ENCODE data around the gene UPF2. TPM values are rescaled to one million over a fixed set of nuclear protein-coding genes. Genes with fewer than 3 reads are reported as not detected.

The UPF2 gene
- total and polyA plus RNA-seq, 2 of the 4 experiments (the other 2 are of a cell fraction): 9.2 to 14.3 TPM

DNA sequence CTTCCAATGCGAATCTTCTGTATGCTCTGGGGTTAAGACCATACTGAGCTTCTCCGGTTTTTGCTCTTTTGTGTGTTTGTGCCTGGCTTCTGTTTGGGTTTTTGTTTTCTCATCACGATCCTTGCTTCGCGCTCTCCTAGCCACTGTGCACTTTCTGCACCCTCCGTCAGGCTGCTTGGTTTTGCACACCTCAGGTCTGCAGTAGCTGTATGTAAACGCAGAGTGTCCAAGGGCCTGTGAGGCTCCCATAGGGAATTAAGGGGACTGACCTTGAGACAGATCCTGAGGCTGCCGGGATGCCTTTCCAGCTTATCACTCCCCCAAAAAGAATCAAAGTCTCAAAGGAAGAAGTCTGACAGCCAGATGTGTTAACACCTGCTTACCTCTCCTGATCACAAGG lies 124.2 kb downstream of the UPF2 start:
- no peaks in the 10 kb centered on the region for H3K79me1 ChIP-seq (ENCODE audit: low read depth in 1 of 2, low read length in 2 of 2)
- WGBS, 2 experiments (ENCODE audit: extremely low coverage in 2 of 2, insufficient read length in 1 of 2): 78% methylated on average over 3 of the region's 8 CpGs; no CpG with 5 or more reads in 1 of the 2 experiments
- in situ Hi-C loops (cut with MboI; ENCODE audit: low sequenced_read_pairs): no loop called here
- H2BK20ac ChIP-seq (ENCODE audit: low read depth, low read length): no peak overlapping the region
- ChIA-PET CTCF (interaction anchor here (1.0 kb wide), 1 partner anchor 24 kb away, joined by 5 read pairs; no protein-coding TSS in a partner anchor), POLR2A (ENCODE audit: unreplicated experiment) (no interaction called here)
- BruUV-seq (replicated peaks): no TSS peak
- no peak overlapping the region for H2BK120ac ChIP-seq (ENCODE audit: low read depth, low read length)
- TF ChIP-seq SMC3 (IDR thresholded peaks at IDR 0.05; ENCODE audit: low read depth, low read length) (no peak), RCOR1 (IDR thresholded peaks at IDR 0.05; ENCODE audit: insufficient replicate concordance, low read length) (no peak), POLR2A (IDR thresholded peaks at IDR 0.05; ENCODE audit: low read depth, low read length) (no peak), CEBPB (IDR thresholded peaks at IDR 0.05; ENCODE audit: low read depth, low read length) (no peak), RAD21 (IDR thresholded peaks at IDR 0.05; ENCODE audit: low read length) (no peak), FOS (IDR thresholded peaks at IDR 0.05; ENCODE audit: low read depth, low read length) (no peak), NFE2L2 (IDR thresholded peaks at IDR 0.05; ENCODE audit: low read depth, low read length) (no peak), MAFK (IDR thresholded peaks at IDR 0.05; ENCODE audit: low read depth, low read length) (no peak)
- TF ChIP-seq, protein P1, sequence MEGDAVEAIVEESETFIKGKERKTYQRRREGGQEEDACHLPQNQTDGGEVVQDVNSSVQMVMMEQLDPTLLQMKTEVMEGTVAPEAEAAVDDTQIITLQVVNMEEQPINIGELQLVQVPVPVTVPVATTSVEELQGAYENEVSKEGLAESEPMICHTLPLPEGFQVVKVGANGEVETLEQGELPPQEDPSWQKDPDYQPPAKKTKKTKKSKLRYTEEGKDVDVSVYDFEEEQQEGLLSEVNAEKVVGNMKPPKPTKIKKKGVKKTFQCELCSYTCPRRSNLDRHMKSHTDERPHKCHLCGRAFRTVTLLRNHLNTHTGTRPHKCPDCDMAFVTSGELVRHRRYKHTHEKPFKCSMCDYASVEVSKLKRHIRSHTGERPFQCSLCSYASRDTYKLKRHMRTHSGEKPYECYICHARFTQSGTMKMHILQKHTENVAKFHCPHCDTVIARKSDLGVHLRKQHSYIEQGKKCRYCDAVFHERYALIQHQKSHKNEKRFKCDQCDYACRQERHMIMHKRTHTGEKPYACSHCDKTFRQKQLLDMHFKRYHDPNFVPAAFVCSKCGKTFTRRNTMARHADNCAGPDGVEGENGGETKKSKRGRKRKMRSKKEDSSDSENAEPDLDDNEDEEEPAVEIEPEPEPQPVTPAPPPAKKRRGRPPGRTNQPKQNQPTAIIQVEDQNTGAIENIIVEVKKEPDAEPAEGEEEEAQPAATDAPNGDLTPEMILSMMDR (conservative IDR thresholded peaks at IDR 0.05; ENCODE audit: low read depth, low read length): no peak
- TF ChIP-seq, protein P2, sequence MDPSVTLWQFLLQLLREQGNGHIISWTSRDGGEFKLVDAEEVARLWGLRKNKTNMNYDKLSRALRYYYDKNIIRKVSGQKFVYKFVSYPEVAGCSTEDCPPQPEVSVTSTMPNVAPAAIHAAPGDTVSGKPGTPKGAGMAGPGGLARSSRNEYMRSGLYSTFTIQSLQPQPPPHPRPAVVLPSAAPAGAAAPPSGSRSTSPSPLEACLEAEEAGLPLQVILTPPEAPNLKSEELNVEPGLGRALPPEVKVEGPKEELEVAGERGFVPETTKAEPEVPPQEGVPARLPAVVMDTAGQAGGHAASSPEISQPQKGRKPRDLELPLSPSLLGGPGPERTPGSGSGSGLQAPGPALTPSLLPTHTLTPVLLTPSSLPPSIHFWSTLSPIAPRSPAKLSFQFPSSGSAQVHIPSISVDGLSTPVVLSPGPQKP (IDR thresholded peaks at IDR 0.05; ENCODE audit: borderline replicate concordance, low read depth, low read length): no peak
- no peak for ATAC-seq (ENCODE audit: low read depth)
- H3K9me1 ChIP-seq (ENCODE audit: insufficient read depth, low read length): no peaks in the 10 kb centered on the region
- H3K4me3 ChIP-seq (ENCODE audit: insufficient read depth, low read depth, low read length): no peak overlapping the region
- H3K14ac ChIP-seq (replicated peaks; ENCODE audit: low read depth, low read length): no peak overlapping the region
- no peak overlapping the region for H2BK15ac ChIP-seq (ENCODE audit: low read depth, low read length)
- H2AFZ ChIP-seq (replicated peaks; ENCODE audit: low read length, poor library complexity): no peak overlapping the region
- H3K23ac ChIP-seq (ENCODE audit: low read depth, low read length): no peak overlapping the region
- H3K4me2 ChIP-seq (ENCODE audit: low read depth, low read length): no peak overlapping the region
- peaks cover 17% of the 10 kb centered on the region for H3K36me3 ChIP-seq (ENCODE audit: control insufficient read depth, insufficient read depth, low read length)
- H3K27ac ChIP-seq (ENCODE audit: insufficient read depth, low read length): no peak overlapping the region
- H3K9me3 ChIP-seq (ENCODE audit: control insufficient read depth, insufficient read depth, low read length): no peaks in the 10 kb centered on the region
- no peak overlapping the region for H3K18ac ChIP-seq (ENCODE audit: low read depth, low read length)
- H4K20me1 ChIP-seq (ENCODE audit: insufficient read depth, low read length): no peaks in the 10 kb centered on the region
- H3K4me1 ChIP-seq (ENCODE audit: control insufficient read depth, insufficient read depth, low read length): no peaks in the 10 kb centered on the region
- no peak overlapping the region for H2BK5ac ChIP-seq (ENCODE audit: low read depth, low read length, poor library complexity, severe bottlenecking)
- H3K9ac ChIP-seq (ENCODE audit: low read depth, low read length): no peak overlapping the region
- H4K5ac ChIP-seq (ENCODE audit: low read depth, low read length): no peak overlapping the region
- no peaks in the 10 kb centered on the region for H3K27me3 ChIP-seq (ENCODE audit: control insufficient read depth, insufficient read depth, low read length)
- no peak overlapping the region for H3K56ac ChIP-seq (ENCODE audit: extremely low read depth, insufficient read depth, low read length)
- H3K4ac ChIP-seq (ENCODE audit: low read depth, low read length): no peak overlapping the region
- intact Hi-C loops (cut with micrococcal nuclease): no loop called here
- DNase-seq: no peak
- H2AK9ac ChIP-seq (replicated peaks; ENCODE audit: low read depth, low read length, poor library complexity): no peak overlapping the region
- H2AK5ac ChIP-seq (ENCODE audit: low read depth, low read length): no peak overlapping the region
- H4K91ac ChIP-seq (ENCODE audit: insufficient read depth, low read depth, low read length): no peak overlapping the region
- dilution Hi-C loops (cut with HindIII; ENCODE audit: low sequenced_read_pairs, unreplicated experiment): no loop called here
- H4K8ac ChIP-seq (ENCODE audit: low read depth in 2 of 2, low read length in 2 of 2): no peak overlapping the region
